GM20000 (cell line): ENCODE data around the gene NDUFC1.

Source experiments
- DNase-seq: peaks from one replicate; pipeline ENCODE4 v3.0.0; 2012; ENCODE audit warnings: low spot score
- TF ChIP-seq, protein P1 (sequence below): IDR thresholded peaks from 2 replicates; pipeline ENCODE4 v1.5.1; 2012; ENCODE audit warnings: mild to moderate bottlenecking, control low read depth; ENCODE audit errors: extremely low read depth, missing control alignments

Gene NDUFC1

DNA sequence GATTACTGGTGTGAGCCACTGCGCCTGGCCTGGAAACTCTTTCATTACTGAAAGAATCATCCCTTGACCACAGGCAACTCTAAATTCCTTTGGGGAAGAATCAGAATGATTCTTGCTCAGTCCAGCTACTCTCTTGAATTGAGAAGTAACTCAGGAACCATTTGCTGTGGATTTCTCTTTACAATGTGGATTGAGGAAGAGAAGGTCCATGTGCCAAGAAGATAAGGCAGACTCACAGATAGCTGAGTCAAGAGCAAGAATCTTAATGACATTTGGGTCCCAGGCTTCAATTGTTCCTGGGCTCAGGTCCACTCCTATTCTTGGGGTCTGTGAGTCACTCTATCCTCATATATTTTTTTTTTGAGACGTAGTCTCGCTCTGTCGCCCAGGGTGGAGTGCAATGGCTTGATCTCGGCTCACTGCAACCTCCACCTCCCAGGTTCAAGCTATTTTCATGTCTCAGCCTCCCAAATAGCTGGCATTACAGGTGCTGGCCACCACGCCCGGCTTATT lies 16.0 kb downstream of the NDUFC1 start:
- DNase-seq, result no peak
- TF ChIP-seq, protein P1, sequence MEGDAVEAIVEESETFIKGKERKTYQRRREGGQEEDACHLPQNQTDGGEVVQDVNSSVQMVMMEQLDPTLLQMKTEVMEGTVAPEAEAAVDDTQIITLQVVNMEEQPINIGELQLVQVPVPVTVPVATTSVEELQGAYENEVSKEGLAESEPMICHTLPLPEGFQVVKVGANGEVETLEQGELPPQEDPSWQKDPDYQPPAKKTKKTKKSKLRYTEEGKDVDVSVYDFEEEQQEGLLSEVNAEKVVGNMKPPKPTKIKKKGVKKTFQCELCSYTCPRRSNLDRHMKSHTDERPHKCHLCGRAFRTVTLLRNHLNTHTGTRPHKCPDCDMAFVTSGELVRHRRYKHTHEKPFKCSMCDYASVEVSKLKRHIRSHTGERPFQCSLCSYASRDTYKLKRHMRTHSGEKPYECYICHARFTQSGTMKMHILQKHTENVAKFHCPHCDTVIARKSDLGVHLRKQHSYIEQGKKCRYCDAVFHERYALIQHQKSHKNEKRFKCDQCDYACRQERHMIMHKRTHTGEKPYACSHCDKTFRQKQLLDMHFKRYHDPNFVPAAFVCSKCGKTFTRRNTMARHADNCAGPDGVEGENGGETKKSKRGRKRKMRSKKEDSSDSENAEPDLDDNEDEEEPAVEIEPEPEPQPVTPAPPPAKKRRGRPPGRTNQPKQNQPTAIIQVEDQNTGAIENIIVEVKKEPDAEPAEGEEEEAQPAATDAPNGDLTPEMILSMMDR, result no peak

DNA sequence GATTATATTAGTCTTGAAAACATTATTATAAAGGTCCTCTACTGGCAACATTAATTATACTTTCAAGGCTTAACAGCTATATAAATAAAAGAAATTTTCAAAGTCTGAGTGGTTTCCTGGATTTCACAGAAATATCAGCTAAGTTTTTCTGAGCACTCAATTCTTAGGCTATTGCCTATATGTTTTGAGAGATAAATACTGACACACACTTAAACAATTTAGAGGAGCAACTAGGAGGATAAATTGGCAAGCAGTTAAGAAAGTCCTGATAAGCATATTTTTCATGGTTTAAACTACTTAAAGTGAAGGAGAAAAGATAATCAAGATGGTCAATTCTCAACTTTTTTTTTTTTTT lies 19.6 kb downstream of the NDUFC1 start:
- TF ChIP-seq, protein P1, result no peak
- DNase-seq, result no peak

DNA sequence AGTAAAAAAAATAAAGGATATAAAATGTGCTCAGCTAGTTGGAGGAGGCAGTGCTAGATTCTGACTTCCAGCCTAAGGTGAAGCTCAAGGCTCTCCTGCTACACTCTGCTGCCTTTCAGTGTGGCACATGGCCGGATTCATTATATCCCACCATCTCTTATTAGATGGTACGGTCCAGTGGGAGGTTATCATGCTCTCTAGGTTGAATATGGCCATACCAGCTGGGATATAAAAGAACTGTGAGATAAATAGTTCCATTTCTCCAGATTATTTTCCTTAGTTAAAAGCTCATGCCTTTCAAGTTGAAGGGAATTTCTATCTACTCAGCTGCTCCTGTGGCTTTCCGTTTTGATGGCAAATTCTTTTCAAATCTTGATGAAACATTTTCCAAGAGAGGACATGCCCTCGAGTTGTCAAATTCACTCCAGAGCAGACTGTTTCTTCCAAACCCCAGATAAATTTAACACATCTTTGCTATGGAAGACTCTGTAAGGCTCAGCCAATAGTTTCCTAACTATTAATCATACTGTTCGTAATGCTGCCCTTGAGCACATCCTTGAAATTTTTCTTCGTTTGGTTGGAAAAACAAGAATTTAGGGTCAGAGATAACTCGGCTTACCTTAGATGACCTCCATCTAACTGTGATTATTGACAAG lies 20.1 kb downstream of the NDUFC1 start:
- TF ChIP-seq, protein P1, result no peak
- DNase-seq, result no peak

DNA sequence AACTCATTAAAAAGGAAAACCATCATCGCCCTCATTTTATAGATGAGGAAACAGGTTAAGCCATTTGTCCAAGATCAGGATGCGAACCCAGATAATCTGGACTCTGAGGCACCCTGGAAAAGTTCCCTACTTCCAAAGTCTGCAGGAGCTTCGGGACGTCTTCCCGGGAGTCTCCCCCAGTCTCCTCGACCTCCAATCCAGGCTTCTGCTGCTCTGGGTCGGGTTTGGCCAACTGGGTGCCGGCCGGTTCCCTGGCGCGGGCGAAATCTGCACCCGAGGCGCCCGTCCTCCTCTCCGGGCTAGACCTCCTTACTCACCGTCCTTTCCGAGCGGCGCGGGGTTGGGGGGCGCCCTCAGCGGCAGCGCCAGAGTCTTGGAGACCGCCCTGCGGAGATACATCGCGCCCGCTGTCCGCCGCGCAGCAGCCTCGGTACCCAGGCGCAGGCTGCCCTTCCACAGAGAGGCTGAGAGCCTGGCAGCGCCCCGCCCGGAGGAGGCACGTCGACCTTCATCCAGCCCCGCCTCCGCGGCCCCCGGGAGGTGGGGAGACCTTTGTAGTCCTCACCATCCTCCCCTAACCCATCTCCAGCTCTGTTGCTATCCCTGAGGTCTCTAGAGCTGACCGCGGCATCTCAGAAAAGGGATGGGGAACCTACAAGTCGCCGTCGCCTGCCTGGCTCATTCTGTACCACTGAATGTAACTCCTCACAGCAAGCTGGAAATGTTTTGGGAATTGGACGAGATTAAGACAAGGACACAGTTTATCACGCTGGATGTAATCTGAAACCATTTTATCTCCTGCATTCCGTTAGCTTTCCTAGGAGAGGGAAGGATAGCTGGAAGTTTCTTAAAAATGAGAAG lies 22.3 kb downstream of the NDUFC1 start, which contains the start of gene MGARP:
MGARP (minus strand) TSS at position 466 of the 861 bp plus-strand sequence; CDS start at position 399, 67 bp downstream.
- no peak for DNase-seq
- TF ChIP-seq, protein P1, result no peak

DNA sequence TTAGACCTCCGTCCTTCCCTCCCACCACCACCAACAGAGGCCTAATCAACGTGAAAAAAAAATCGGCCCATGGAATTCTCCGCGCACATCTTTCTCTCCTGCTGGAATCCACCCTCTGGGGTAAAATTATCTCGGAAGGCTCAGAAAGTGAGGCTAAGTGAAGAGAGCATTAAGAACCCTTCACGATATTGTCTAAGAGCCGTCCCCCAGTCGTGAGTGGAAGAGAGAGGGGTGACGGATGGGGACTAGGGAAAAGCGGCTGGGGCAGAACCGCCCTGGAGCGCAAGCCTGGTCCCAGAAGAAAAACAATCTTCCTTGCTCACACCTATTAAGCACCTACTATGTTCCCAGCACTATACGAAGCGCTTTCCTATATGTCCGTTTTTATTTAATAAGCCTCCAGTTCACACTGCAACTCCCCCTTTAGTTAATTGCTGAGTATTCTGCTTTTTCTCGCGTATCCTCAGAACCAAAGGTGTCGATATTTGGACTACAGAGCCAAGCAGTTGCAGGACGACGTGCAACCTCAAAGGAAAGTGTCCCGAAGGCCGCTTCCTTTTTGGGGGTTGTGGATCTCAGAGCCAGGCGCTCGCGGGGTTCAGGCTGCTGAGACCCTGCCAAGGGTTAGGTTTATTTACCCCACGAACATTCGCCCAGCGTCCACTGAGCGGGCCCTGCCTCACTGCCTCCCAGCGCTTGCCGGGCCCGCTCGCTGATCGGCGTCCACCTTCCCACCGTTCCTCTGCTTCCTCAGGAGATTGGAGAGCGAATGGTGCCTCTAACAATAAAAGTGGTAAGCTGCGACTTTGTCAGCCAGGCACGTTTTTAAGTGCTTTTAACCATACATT lies 23.1 kb downstream of the NDUFC1 start:
- TF ChIP-seq, protein P1, result no peak
- DNase-seq, result no peak

DNA sequence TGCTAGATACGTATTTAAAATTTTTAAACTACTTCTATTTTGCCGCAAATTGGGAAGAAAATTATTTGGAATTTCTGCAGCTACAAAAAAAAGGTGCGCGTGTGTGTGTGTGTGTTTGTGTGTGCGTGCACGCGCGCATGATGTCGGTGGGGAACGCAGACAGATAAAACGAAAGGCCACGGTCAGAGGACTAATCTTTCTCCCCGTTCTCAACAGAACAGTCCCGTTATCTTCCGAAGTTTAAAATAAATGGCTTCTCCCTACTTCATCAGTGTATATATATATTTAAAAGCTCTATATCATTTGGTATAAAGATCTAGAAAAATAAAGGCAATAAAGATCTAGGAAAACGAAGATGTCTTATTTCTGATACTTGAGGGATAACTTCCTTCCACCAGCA lies 23.8 kb downstream of the NDUFC1 start:
- DNase-seq, result no peak
- TF ChIP-seq, protein P1, result no peak
